ACC112 (cell line): ENCODE results near the gene BMAL2.
A peak's percentile ranks its signal among the peaks of the same experiment; 100 is the strongest.

Source experiments
- H2AFZ ChIP-seq: fragments of 200-600 bp; sonication (generic); one replicate; pipeline ENCODE4 v1.6.0; 2017; ENCODE audit warnings: antibody characterized with exemption, low read length; ENCODE audit not compliant: unreplicated experiment
- H3K27ac ChIP-seq: fragments of 200-600 bp; sonication (generic); 2 replicates; pipeline ENCODE4 v1.5.1; 2014; ENCODE audit warnings: low read depth, mild to moderate bottlenecking, antibody characterized with exemption, low read length, moderate library complexity
- H3K27me3 ChIP-seq: fragments of 200-600 bp; sonication (generic); 2 replicates; pipeline ENCODE4 v1.6.1; 2014; ENCODE audit warnings: mild to moderate bottlenecking, antibody characterized with exemption, low read length, moderate library complexity, mixed read lengths; ENCODE audit not compliant: insufficient read depth
- H3K36me3 ChIP-seq: fragments of 200-600 bp; sonication (generic); 2 replicates; pipeline ENCODE4 v1.6.1; 2016; ENCODE audit warnings: mild to moderate bottlenecking, antibody characterized with exemption, low read length, moderate library complexity, mixed read lengths; ENCODE audit not compliant: insufficient read depth
- H3K4me1 ChIP-seq: fragments of 200-600 bp; sonication (generic); one replicate; pipeline ENCODE4 v1.6.1; 2016; ENCODE audit warnings: low read length, mixed read lengths; ENCODE audit not compliant: insufficient read depth, unreplicated experiment, control insufficient read depth
- H3K4me3 ChIP-seq: fragments of 200-600 bp; sonication (generic); 2 replicates; pipeline ENCODE4 v1.5.1; 2014; ENCODE audit warnings: mild to moderate bottlenecking, low read depth, low read length
- H3K79me2 ChIP-seq: fragments of 200-600 bp; sonication (generic); one replicate; pipeline ENCODE4 v1.6.0; 2016; ENCODE audit warnings: low read length; ENCODE audit not compliant: control insufficient read depth, unreplicated experiment, insufficient read depth

BMAL2 gene

GRCh38 chr12:27336282-27336653 is 3.6 kb downstream of the BMAL2 start:
- H3K79me2 ChIP-seq = peaks cover 57% of the 10 kb centered on the region
- no peak overlapping the region for H2AFZ ChIP-seq
- no peak overlapping the region for H3K27ac ChIP-seq

GRCh38 chr12:27337376-27337775 is 4.7 kb downstream of the BMAL2 start:
- peaks cover 40% of the 10 kb centered on the region for H3K4me1 ChIP-seq
- H3K27me3 ChIP-seq = no peaks in the 10 kb centered on the region
- H3K4me3 ChIP-seq = no peak overlapping the region
- H3K79me2 ChIP-seq = peaks cover 68% of the 10 kb centered on the region
- no peak overlapping the region for H3K27ac ChIP-seq
- H2AFZ ChIP-seq = no peak overlapping the region
- no peaks in the 10 kb centered on the region for H3K36me3 ChIP-seq

More at GRCh38 chr12:27336282-27336653, 3.6 kb downstream of the BMAL2 start:
- Histone ChIP-seq H3K27me3 (no peaks in the 10 kb centered on the region), H3K4me3 (no peak overlapping the region), H3K36me3 (no peaks in the 10 kb centered on the region), H3K4me1 (peaks cover 43% of the 10 kb centered on the region)

- Histone ChIP-seq H3K4me1 (peaks cover 50% of the 10 kb centered on the region), H3K27ac (no peak overlapping the region), H3K79me2 (peaks cover 67% of the 10 kb centered on the region), H3K4me3 (no peak overlapping the region), H3K36me3 (no peaks in the 10 kb centered on the region), H2AFZ (no peak overlapping the region), H3K27me3 (no peaks in the 10 kb centered on the region)
Observed at GRCh38 chr12:27338473-27338872, 5.8 kb downstream of the BMAL2 start.

- Histone ChIP-seq H3K79me2 (peaks cover 55% of the 10 kb centered on the region), H3K27ac (no peak overlapping the region), H3K27me3 (no peaks in the 10 kb centered on the region), H3K36me3 (no peaks in the 10 kb centered on the region), H3K4me3 (no peak overlapping the region), H2AFZ (no peak overlapping the region), H3K4me1 (peaks cover 49% of the 10 kb centered on the region)
Observed at GRCh38 chr12:27340971-27341370, 8.3 kb downstream of the BMAL2 start.

GRCh38 chr12:27342536-27342935 is 9.9 kb downstream of the BMAL2 start:
- peaks cover 44% of the 10 kb centered on the region for H3K4me1 ChIP-seq
- peaks cover 64% of the 10 kb centered on the region for H3K79me2 ChIP-seq
- no peaks in the 10 kb centered on the region for H3K36me3 ChIP-seq
- peak overlapping the region; percentile 16 for H2AFZ ChIP-seq
- H3K4me3 ChIP-seq = no peak overlapping the region
- peak overlapping the region; percentile 85 for H3K27ac ChIP-seq
- no peaks in the 10 kb centered on the region for H3K27me3 ChIP-seq

- H3K79me2 ChIP-seq = peaks cover 66% of the 10 kb centered on the region
- H3K4me1 ChIP-seq = peaks cover 38% of the 10 kb centered on the region
- no peaks in the 10 kb centered on the region for H3K27me3 ChIP-seq
- peak overlapping the region; percentile 85 for H3K27ac ChIP-seq
- no peaks in the 10 kb centered on the region for H3K36me3 ChIP-seq
- peak overlapping the region; percentile 4 for H2AFZ ChIP-seq
- no peak overlapping the region for H3K4me3 ChIP-seq
Observed at GRCh38 chr12:27343255-27344000, 10.8 kb downstream of the BMAL2 start.

- Histone ChIP-seq H3K36me3 (no peaks in the 10 kb centered on the region), H3K27me3 (no peaks in the 10 kb centered on the region), H3K4me1 (peaks cover 38% of the 10 kb centered on the region), H2AFZ (no peak overlapping the region), H3K4me3 (no peak overlapping the region), H3K27ac (peak overlapping the region; percentile 85), H3K79me2 (peaks cover 70% of the 10 kb centered on the region)
Observed at GRCh38 chr12:27344246-27344645, 11.6 kb downstream of the BMAL2 start.

- Histone ChIP-seq H2AFZ (no peak overlapping the region), H3K79me2 (peaks cover 71% of the 10 kb centered on the region), H3K27ac (peak overlapping the region; percentile 85), H3K27me3 (no peaks in the 10 kb centered on the region), H3K36me3 (no peaks in the 10 kb centered on the region), H3K4me3 (no peak overlapping the region), H3K4me1 (peaks cover 38% of the 10 kb centered on the region)
Observed at GRCh38 chr12:27344760-27345159, 12.1 kb downstream of the BMAL2 start.

GRCh38 chr12:27345376-27345775 is 12.7 kb downstream of the BMAL2 start:
- Histone ChIP-seq H3K27me3 (no peaks in the 10 kb centered on the region), H3K36me3 (no peaks in the 10 kb centered on the region), H3K4me1 (peaks cover 38% of the 10 kb centered on the region), H3K4me3 (no peak overlapping the region), H3K27ac (no peak overlapping the region), H2AFZ (no peak overlapping the region), H3K79me2 (peaks cover 69% of the 10 kb centered on the region)

- H3K4me1 ChIP-seq = peaks cover 23% of the 10 kb centered on the region
- no peak overlapping the region for H3K27ac ChIP-seq
- H3K36me3 ChIP-seq = no peaks in the 10 kb centered on the region
- no peaks in the 10 kb centered on the region for H3K27me3 ChIP-seq
- no peak overlapping the region for H3K4me3 ChIP-seq
- no peak overlapping the region for H2AFZ ChIP-seq
- H3K79me2 ChIP-seq = peaks cover 50% of the 10 kb centered on the region
Observed at GRCh38 chr12:27347779-27348178, 15.1 kb downstream of the BMAL2 start.

GRCh38 chr12:27351476-27351875 is 18.8 kb downstream of the BMAL2 start:
- H3K27me3 ChIP-seq = no peaks in the 10 kb centered on the region
- no peak overlapping the region for H3K4me3 ChIP-seq
- no peaks in the 10 kb centered on the region for H3K4me1 ChIP-seq
- H3K79me2 ChIP-seq = peaks cover 37% of the 10 kb centered on the region
- H3K27ac ChIP-seq = no peak overlapping the region
- no peaks in the 10 kb centered on the region for H3K36me3 ChIP-seq
- no peak overlapping the region for H2AFZ ChIP-seq
